Thymus (tissue), 11 donors: ENCODE results near the gene HNRNPA2B1. TPM values are rescaled to one million over a fixed set of nuclear protein-coding genes. Genes with fewer than 3 reads are reported as not detected.

Experiments
- DNase-seq, 9 donors: peaks; one replicate each; pipeline ENCODE4 v3.0.0-alpha.2; 2013; ENCODE audit warnings: low spot score in 9 of 9, low read depth in 6 of 9, missing footprints in 1 of 9
- H3K27ac ChIP-seq, 2 donors: one replicate each; pipeline ENCODE4 v1.5.1; 2013; ENCODE audit warnings: control low read depth in 1 of 2, low read depth in 1 of 2, low read length in 1 of 2, mild to moderate bottlenecking in 1 of 2, moderate library complexity in 1 of 2
- H3K27me3 ChIP-seq, 2 donors: one replicate each; pipeline ENCODE4 v1.5.1; 2013; ENCODE audit warnings: low read length in 1 of 2; ENCODE audit not compliant: control insufficient read depth in 2 of 2, insufficient read depth in 1 of 2
- H3K36me3 ChIP-seq, 2 donors: one replicate each; pipeline ENCODE4 v1.5.1; 2013; ENCODE audit warnings: low read length in 1 of 2, mild to moderate bottlenecking in 1 of 2, moderate library complexity in 1 of 2; ENCODE audit not compliant: control insufficient read depth in 2 of 2, insufficient read depth in 2 of 2
- H3K4me1 ChIP-seq, 2 donors: one replicate each; pipeline ENCODE4 v1.5.1; 2013; ENCODE audit warnings: low read length in 2 of 2; ENCODE audit not compliant: control insufficient read depth in 2 of 2, insufficient read depth in 2 of 2
- H3K4me3 ChIP-seq, 2 donors: one replicate each; pipeline ENCODE4 v1.5.1; 2013; ENCODE audit warnings: low read length in 2 of 2, control low read depth in 1 of 2, mild to moderate bottlenecking in 1 of 2
- H3K9me3 ChIP-seq, 2 donors: one replicate each; pipeline ENCODE4 v1.5.1; 2013; ENCODE audit warnings: low read length in 1 of 2, mild to moderate bottlenecking in 1 of 2; ENCODE audit not compliant: control insufficient read depth in 2 of 2, insufficient read depth in 1 of 2
- WGBS: extraction: QIAGEN DNeasy Blood & Tissue Kit; methylation state at CpG from one replicate; pipeline ENCODE4 v1.1.7; 2013; 5-methylcytosine and 5-hydroxymethylcytosine counted together
- polyA plus RNA-seq: library from polyadenylated mRNA; stranded (reverse); fragments of 200-250 nt; gene quantifications from one replicate; pipeline ENCODE4 v1.2.3, GENCODE V29; 2013
- total RNA-seq: library from RNA; stranded (reverse); fragments of 120-200 nt; gene quantifications from one replicate; pipeline ENCODE4 v1.2.4, GENCODE V29; 2013
- donor health status: healthy.

The HNRNPA2B1 gene
- total and polyA plus RNA-seq, 2 donors, result 212 to 767 TPM

GRCh38 chr7:26160896-26161295, 39.6 kb downstream of the HNRNPA2B1 start:
- H3K36me3 ChIP-seq, result no peaks in the 10 kb centered on the region
- H3K4me1 ChIP-seq, result peaks cover 6 to 35% of the 10 kb centered on the region in 2 donors
- H3K27me3 ChIP-seq, result no peaks in the 10 kb centered on the region
- WGBS, result over 99% methylated on average over 2 of the region's 2 CpGs
- DNase-seq, result no peak
- H3K4me3 ChIP-seq, result no peak overlapping the region
- no peaks in the 10 kb centered on the region for H3K9me3 ChIP-seq
- H3K27ac ChIP-seq, result no peak overlapping the region

GRCh38 chr7:26159243-26159642, 41.3 kb downstream of the HNRNPA2B1 start:
- WGBS, result 93% methylated on average over 2 of the region's 2 CpGs
- peak overlapping the region in 1 of 2 donors; percentile 56 for H3K27ac ChIP-seq
- no peaks in the 10 kb centered on the region for H3K36me3 ChIP-seq
- H3K4me1 ChIP-seq, result peaks cover 11 to 51% of the 10 kb centered on the region in 2 donors
- H3K27me3 ChIP-seq, result peaks cover 0 to 1% of the 10 kb centered on the region in 2 donors
- H3K4me3 ChIP-seq, result no peak overlapping the region
- no peaks in the 10 kb centered on the region for H3K9me3 ChIP-seq
- no peak for DNase-seq

- H3K4me1 ChIP-seq, result peaks cover 14 to 63% of the 10 kb centered on the region in 2 donors
- H3K4me3 ChIP-seq, result no peak overlapping the region
- peaks cover 13 to 16% of the 10 kb centered on the region in 2 donors for H3K27me3 ChIP-seq
- H3K27ac ChIP-seq, result peak overlapping the region in 1 of 2 donors; percentile 82
- peak in 1 of 9 donors; percentile 14 for DNase-seq
- WGBS, result 96% methylated on average over 4 of the region's 4 CpGs
- H3K36me3 ChIP-seq, result no peaks in the 10 kb centered on the region
- no peaks in the 10 kb centered on the region for H3K9me3 ChIP-seq
Measured at GRCh38 chr7:26157520-26158105, 42.9 kb downstream of the HNRNPA2B1 start.

GRCh38 chr7:26156451-26157420, 43.8 kb downstream of the HNRNPA2B1 start:
- DNase-seq, result peak in 3 of 9 donors; percentile 48 to 70 (median 50)
- no peaks in the 10 kb centered on the region for H3K9me3 ChIP-seq
- peaks cover 17 to 65% of the 10 kb centered on the region in 2 donors for H3K4me1 ChIP-seq
- H3K27ac ChIP-seq, result peak overlapping the region; percentile 49 to 82
- H3K36me3 ChIP-seq, result no peaks in the 10 kb centered on the region
- 72% methylated on average over 20 of the region's 20 CpGs for WGBS
- H3K27me3 ChIP-seq, result peaks cover 13 to 20% of the 10 kb centered on the region in 2 donors
- no peak overlapping the region for H3K4me3 ChIP-seq

- Histone ChIP-seq H3K27ac (peak overlapping the region; percentile 49 to 82), H3K4me3 (no peak overlapping the region)
- WGBS, result 76% methylated on average over 8 of the region's 8 CpGs
Measured at GRCh38 chr7:26155531-26156375, 44.8 kb downstream of the HNRNPA2B1 start.

GRCh38 chr7:26153823-26154783, 46.4 kb downstream of the HNRNPA2B1 start:
- 82% methylated on average over 15 of the region's 15 CpGs for WGBS
- peaks cover 21 to 65% of the 10 kb centered on the region in 2 donors for H3K4me1 ChIP-seq
- H3K27me3 ChIP-seq, result peaks cover 13 to 22% of the 10 kb centered on the region in 2 donors
- peak overlapping the region; percentile 5 to 82 for H3K27ac ChIP-seq
- peak in 1 of 9 donors; percentile 24 for DNase-seq
- H3K36me3 ChIP-seq, result no peaks in the 10 kb centered on the region
- H3K4me3 ChIP-seq, result peak overlapping the region in 1 of 2 donors; percentile 30
- H3K9me3 ChIP-seq, result no peaks in the 10 kb centered on the region

More at GRCh38 chr7:26155531-26156375, 44.8 kb downstream of the HNRNPA2B1 start:
- H3K27me3 ChIP-seq, result peaks cover 13 to 22% of the 10 kb centered on the region in 2 donors
- peaks cover 21 to 75% of the 10 kb centered on the region in 2 donors for H3K4me1 ChIP-seq
- H3K36me3 ChIP-seq, result no peaks in the 10 kb centered on the region
- no peak for DNase-seq
- H3K9me3 ChIP-seq, result no peaks in the 10 kb centered on the region

- Histone ChIP-seq H3K9me3 (no peaks in the 10 kb centered on the region), H3K27me3 (peaks cover 13 to 22% of the 10 kb centered on the region in 2 donors), H3K4me1 (peaks cover 21 to 57% of the 10 kb centered on the region in 2 donors), H3K36me3 (no peaks in the 10 kb centered on the region), H3K27ac (peak overlapping the region; percentile 42 to 45), H3K4me3 (peak overlapping the region; percentile 30 to 73)
- 32% methylated on average over 18 of the region's 18 CpGs for whole genome bisulfite sequencing
- peak in 1 of 9 donors; percentile 30 for DNase-seq
Measured at GRCh38 chr7:26153241-26153822, 47.2 kb downstream of the HNRNPA2B1 start.
